Fibroblast of pulmonary artery (primary cell): ENCODE measurements around the gene NTM.

Experiments
- DNase-seq: peaks from one replicate; pipeline ENCODE4 v3.0.0-alpha.2; 2010; ENCODE audit warnings: low read depth
- H3K4me3 ChIP-seq: replicated peaks from 2 replicates; pipeline ENCODE4 v1.5.1; 2011; ENCODE audit warnings: low read depth, mild to moderate bottlenecking, control low read depth, low read length, moderate library complexity
- TF ChIP-seq, protein P1 (sequence below): IDR thresholded peaks from 2 replicates; pipeline ENCODE4 v1.5.1; 2011; ENCODE audit warnings: mild to moderate bottlenecking, control low read depth, low read length, inconsistent platforms; ENCODE audit errors: missing control alignments

Gene NTM

GRCh38 chr11:132137289-132137980 is 767.0 kb downstream of the NTM start:
- DNase-seq, result no peak
- H3K4me3 ChIP-seq, result no peak overlapping the region
- TF ChIP-seq, protein P1, sequence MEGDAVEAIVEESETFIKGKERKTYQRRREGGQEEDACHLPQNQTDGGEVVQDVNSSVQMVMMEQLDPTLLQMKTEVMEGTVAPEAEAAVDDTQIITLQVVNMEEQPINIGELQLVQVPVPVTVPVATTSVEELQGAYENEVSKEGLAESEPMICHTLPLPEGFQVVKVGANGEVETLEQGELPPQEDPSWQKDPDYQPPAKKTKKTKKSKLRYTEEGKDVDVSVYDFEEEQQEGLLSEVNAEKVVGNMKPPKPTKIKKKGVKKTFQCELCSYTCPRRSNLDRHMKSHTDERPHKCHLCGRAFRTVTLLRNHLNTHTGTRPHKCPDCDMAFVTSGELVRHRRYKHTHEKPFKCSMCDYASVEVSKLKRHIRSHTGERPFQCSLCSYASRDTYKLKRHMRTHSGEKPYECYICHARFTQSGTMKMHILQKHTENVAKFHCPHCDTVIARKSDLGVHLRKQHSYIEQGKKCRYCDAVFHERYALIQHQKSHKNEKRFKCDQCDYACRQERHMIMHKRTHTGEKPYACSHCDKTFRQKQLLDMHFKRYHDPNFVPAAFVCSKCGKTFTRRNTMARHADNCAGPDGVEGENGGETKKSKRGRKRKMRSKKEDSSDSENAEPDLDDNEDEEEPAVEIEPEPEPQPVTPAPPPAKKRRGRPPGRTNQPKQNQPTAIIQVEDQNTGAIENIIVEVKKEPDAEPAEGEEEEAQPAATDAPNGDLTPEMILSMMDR, result no peak

GRCh38 chr11:132137981-132138313 is 767.5 kb downstream of the NTM start:
- no peak for DNase-seq
- no peak overlapping the region for H3K4me3 ChIP-seq
- TF ChIP-seq, protein P1, result no peak

DNA sequence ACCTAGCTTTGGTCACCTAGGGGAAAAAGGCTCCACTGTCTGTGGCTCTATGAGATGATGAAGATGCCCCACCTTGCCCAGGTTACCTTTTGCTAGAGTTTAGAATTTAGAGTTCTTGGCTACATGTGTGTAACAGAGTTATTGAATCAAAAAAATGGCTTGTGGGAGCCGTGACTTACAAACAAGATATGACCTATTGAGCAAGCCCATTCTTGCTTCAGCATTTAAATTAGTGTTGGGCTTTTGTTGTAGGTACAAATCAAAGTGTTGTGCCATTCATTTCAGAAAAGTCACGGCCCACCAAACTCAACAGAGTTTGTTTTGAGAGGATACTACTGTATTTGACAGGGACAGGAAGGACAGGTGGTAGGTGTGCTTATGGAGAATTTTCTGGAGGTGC is 768.8 kb downstream of the NTM start:
- TF ChIP-seq, protein P1, result no peak
- H3K4me3 ChIP-seq, result no peak overlapping the region
- no peak for DNase-seq

GRCh38 chr11:132140056-132140455 is 769.6 kb downstream of the NTM start:
- DNase-seq, result no peak
- no peak overlapping the region for H3K4me3 ChIP-seq
- TF ChIP-seq, protein P1, result peak; percentile 26

DNA sequence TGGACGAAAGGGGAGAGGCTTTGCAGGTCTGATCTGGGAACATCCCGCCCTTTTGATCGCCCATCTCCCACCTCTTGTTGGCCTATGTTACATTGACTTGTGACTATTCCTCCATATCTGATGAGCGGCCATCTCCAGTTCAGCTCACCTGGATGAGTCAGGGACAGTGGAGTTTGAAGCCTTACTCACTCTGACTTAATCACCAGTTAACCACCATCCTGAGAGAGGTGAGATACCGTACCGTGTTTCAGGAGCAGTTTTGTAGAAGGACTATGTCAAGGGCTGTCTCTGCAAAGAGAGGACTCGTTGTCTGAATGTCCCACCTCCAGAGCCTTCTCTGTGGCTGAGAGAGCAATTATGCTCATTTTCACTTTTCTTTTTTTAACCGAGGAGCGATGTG is 771.7 kb downstream of the NTM start:
- TF ChIP-seq, protein P1, result no peak
- no peak for DNase-seq
- H3K4me3 ChIP-seq, result no peak overlapping the region

- TF ChIP-seq, protein P1, result no peak
- no peak for DNase-seq
Observed at GRCh38 chr11:132142554-132142953, 772.1 kb downstream of the NTM start.

DNA sequence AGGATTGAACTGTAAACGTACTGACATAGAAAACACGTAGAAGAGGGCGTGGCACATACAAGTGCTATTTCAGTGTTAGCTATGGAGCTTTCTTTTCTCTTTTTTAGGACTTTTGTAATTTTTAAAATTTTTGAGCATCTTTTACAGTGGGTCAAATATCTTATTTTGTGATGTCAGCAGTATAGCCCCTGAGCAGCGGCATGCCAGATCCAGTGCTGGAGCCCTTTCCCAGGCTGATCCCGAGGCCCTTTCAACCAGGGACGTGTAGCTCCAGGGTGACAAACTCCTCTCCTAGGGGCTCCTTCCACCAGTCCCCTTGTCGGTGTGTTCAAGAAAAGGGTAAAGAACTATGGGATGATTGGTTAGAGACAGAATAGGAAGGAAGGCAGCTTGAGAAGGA is 777.0 kb downstream of the NTM start:
- no peak overlapping the region for H3K4me3 ChIP-seq
- TF ChIP-seq, protein P1, result no peak
- DNase-seq, result no peak

More at GRCh38 chr11:132142554-132142953, 772.1 kb downstream of the NTM start:
- H3K4me3 ChIP-seq, result no peak overlapping the region
